HepG2 (cell line): ENCODE measurements around the gene MRPL58. TPM values are rescaled to one million over a fixed set of nuclear protein-coding genes. Genes with fewer than 3 reads are reported as not detected.

Experiments used
- AHDC1 ChIP-seq: sonication (generic); formaldehyde crosslinking; IDR thresholded peaks from 2 replicates; pipeline ENCODE4 v1.5.1; 2020; ENCODE audit warnings: mild to moderate bottlenecking, missing genetic modification reagents, borderline replicate concordance
- AKNA ChIP-seq: sonication (generic); formaldehyde crosslinking; IDR thresholded peaks from 2 replicates; pipeline ENCODE4 v1.4.0; 2020; ENCODE audit warnings: missing genetic modification reagents, borderline replicate concordance
- DPF2 ChIP-seq: sonication (generic); formaldehyde crosslinking; IDR thresholded peaks from 2 replicates; pipeline ENCODE4 v1.4.0; 2020; ENCODE audit warnings: mild to moderate bottlenecking, low read depth, missing genetic modification reagents, borderline replicate concordance
- ELF3 ChIP-seq: IDR thresholded peaks from 2 replicates; pipeline ENCODE4 v1.6.1; 2016; ENCODE audit warnings: missing genetic modification reagents, missing compliant biosample characterization
- FOXP4 ChIP-seq: sonication (generic); formaldehyde crosslinking; IDR thresholded peaks from 2 replicates; pipeline ENCODE4 v1.4.0; 2020; ENCODE audit warnings: missing genetic modification reagents
- GPN1 ChIP-seq: sonication (generic); formaldehyde crosslinking; IDR thresholded peaks from 2 replicates; pipeline ENCODE4 v1.5.1; 2020; ENCODE audit warnings: missing genetic modification reagents, borderline replicate concordance
- RXRB ChIP-seq: IDR thresholded peaks from 2 replicates; pipeline ENCODE4 v1.6.1; 2016; ENCODE audit warnings: borderline replicate concordance, missing genetic modification reagents, missing compliant biosample characterization
- TSC22D2 ChIP-seq: sonication (generic); formaldehyde crosslinking; IDR thresholded peaks from 2 replicates; pipeline ENCODE4 v1.5.1; 2020; ENCODE audit warnings: missing genetic modification reagents, mild to moderate bottlenecking, borderline replicate concordance
- WIZ ChIP-seq: sonication (generic); formaldehyde crosslinking; IDR thresholded peaks from 2 replicates; pipeline ENCODE4 v1.5.1; 2020; ENCODE audit warnings: mild to moderate bottlenecking, missing genetic modification reagents
- ZFAT ChIP-seq: sonication (generic); formaldehyde crosslinking; conservative IDR thresholded peaks from 2 replicates; pipeline ENCODE4 v1.8.1; 2023; ENCODE audit warnings: missing genetic modification reagents, inconsistent platforms
- ZFP36 ChIP-seq: fragments of 150-350 bp; IDR thresholded peaks from 2 replicates; pipeline ENCODE4 v1.6.1; 2018; ENCODE audit warnings: borderline replicate concordance, low read length, low read depth; ENCODE audit not compliant: partially characterized antibody
- ZNF143 ChIP-seq: sonication (generic); formaldehyde crosslinking; IDR thresholded peaks from 2 replicates; pipeline ENCODE4 v1.4.0; 2020; ENCODE audit warnings: missing genetic modification reagents
- ZNF317 ChIP-seq: sonication (generic); formaldehyde crosslinking; IDR thresholded peaks from 2 replicates; pipeline ENCODE4 v1.5.0; 2020; ENCODE audit warnings: mild to moderate bottlenecking, missing genetic modification reagents
- ZNF333 ChIP-seq: sonication (generic); formaldehyde crosslinking; IDR thresholded peaks from 2 replicates; pipeline ENCODE4 v1.4.0; 2020; ENCODE audit warnings: mild to moderate bottlenecking, missing genetic modification reagents, borderline replicate concordance
- ZNF563 ChIP-seq: sonication (generic); formaldehyde crosslinking; IDR thresholded peaks from 2 replicates; pipeline ENCODE4 v1.8.0; 2022; ENCODE audit warnings: mild to moderate bottlenecking, moderate library complexity, missing genetic modification reagents
- polyA plus RNA-seq, 8 experiments: library from polyadenylated mRNA; depleted of rRNA in 3 of 8; stranded (reverse) in 7 of 8; unstranded in 1 of 8; fragments of >200 nt; fragmentation: Illumina TruSeq in 4 of 8; extraction: Trizol in 4 of 8; gene quantifications; 2 replicates each; pipeline versions ENCODE4 v1.2.1 to v1.2.3, GENCODE V29; 2011 to 2016; ENCODE audit warnings: low read depth in 4 of 8, missing spikeins in 1 of 8, mixed read lengths in 1 of 8; ENCODE audit not compliant: insufficient read depth in 1 of 8
- total RNA-seq, 5 experiments: library from RNA; depleted of rRNA; stranded (reverse); fragments of >200 nt; fragmentation: Illumina TruSeq; extraction: Trizol; gene quantifications; 2 replicates each; pipeline ENCODE4 v1.2.3, GENCODE V29; 2016; ENCODE audit warnings: low read depth in 1 of 5

MRPL58 gene
- total and polyA plus RNA-seq, 2 of the 13 experiments (the other 11 are each of a cell fraction or from before 2014, with no cell fraction given), result 44.9 to 68.9 TPM

- no peak for TF ChIP-seq WIZ
- TF ChIP-seq DPF2 (CRISPR knock-in tag), result no peak
- no peak for TF ChIP-seq GPN1
- no peak; the same call in 1 of the 2 replicates for TF ChIP-seq FOXP4 (CRISPR knock-in tag)
- peak; percentile 63; the same call in 1 of the 2 replicates for TF ChIP-seq ELF3 (CRISPR knock-in tag)
- peak; percentile 39; the same call in 1 of the 2 replicates for TF ChIP-seq TSC22D2 (CRISPR knock-in tag)
- no peak; the same call in 1 of the 2 replicates for TF ChIP-seq ZNF333 (CRISPR knock-in tag)
- peak; percentile 83; the same call in 1 of the 2 replicates for TF ChIP-seq ZNF563 (CRISPR knock-in tag)
- peak; percentile 58; the same call in 1 of the 2 replicates for TF ChIP-seq RXRB (CRISPR knock-in tag)
- TF ChIP-seq ZNF143 (CRISPR knock-in tag), result peak; percentile 73
- no peak; the same call in none of the 2 replicates for TF ChIP-seq AHDC1
- no peak for TF ChIP-seq ZFP36
- TF ChIP-seq ZNF317, result 0 out of 2 replicates have a peak, but pooled peaks have one; percentile 84
- TF ChIP-seq ZFAT (CRISPR knock-in tag), result no peak
- TF ChIP-seq AKNA, result no peak
Measured at GRCh38 chr17:75046407-75047289, 34.2 kb downstream of the MRPL58 start, which contains the start of the genes ATP5PD and KCTD2 (continued).
